Caco-2 (cell line): ENCODE results near the gene TLE5. TPM values are rescaled to one million over a fixed set of nuclear protein-coding genes. Genes with fewer than 3 reads are reported as not detected.
A peak's percentile ranks its signal among the peaks of the same experiment; 100 is the strongest.

ENCODE experiments used
- BruUV-seq: library from RNA; stranded (reverse); fragments of 400-500 nt; replicated peaks from 2 replicates; lab custom pipeline; 2021; lab: Mats Ljungman, UMichigan
- CTCF ChIA-PET: fragments of 300-600 bp; sonication (Branson Sonifier 250); formaldehyde crosslinking; loops from one replicate; lab custom pipeline; 2022; ENCODE audit warnings: antibody characterized with exemption; lab: Charles Lee
- POLR2A ChIA-PET: fragments of 300-600 bp; sonication (Branson Sonifier 250); formaldehyde crosslinking; loops from one replicate; lab custom pipeline; 2022; ENCODE audit warnings: antibody characterized with exemption; lab: Charles Lee
- DNase-seq, 2 experiments: peaks; one replicate each; pipeline versions ENCODE4 v3.0.0 to v3.0.0-alpha.2; 2020 to 2022
- H3K27me3 ChIP-seq: replicated peaks from 2 replicates; pipeline ENCODE4 v1.6.0; 2011; ENCODE audit warnings: low read length; ENCODE audit not compliant: control insufficient read depth, insufficient read depth
- H3K36me3 ChIP-seq: 2 replicates; pipeline ENCODE4 v1.5.1; 2011; ENCODE audit warnings: low read length; ENCODE audit not compliant: control insufficient read depth, insufficient read depth
- H3K4me1 ChIP-seq: fragments of 250-450 bp; sonication (Bioruptor Pico); 2 replicates; pipeline ENCODE4 v1.5.1; 2020; ENCODE audit warnings: mild to moderate bottlenecking
- H3K4me3 ChIP-seq: 2 replicates; pipeline ENCODE4 v1.5.1; 2011; ENCODE audit warnings: low read depth, mild to moderate bottlenecking, control low read depth, low read length
- H3K9me3 ChIP-seq: fragments of 250-450 bp; sonication (Bioruptor Pico); 2 replicates; pipeline ENCODE4 v1.5.1; 2020; ENCODE audit warnings: mild to moderate bottlenecking, moderate library complexity
- H3K27ac Mint-ChIP-seq: one replicate; pipeline ENCODE4 v1.8.0; 2022; ENCODE audit warnings: mixed read lengths; ENCODE audit not compliant: unreplicated experiment
- H3K27me3 Mint-ChIP-seq: one replicate; pipeline ENCODE4 v1.8.0; 2022; ENCODE audit warnings: mixed read lengths; ENCODE audit not compliant: insufficient read depth, unreplicated experiment
- H3K36me3 Mint-ChIP-seq: one replicate; pipeline ENCODE4 v1.8.0; 2022; ENCODE audit warnings: mild to moderate bottlenecking, mixed read lengths; ENCODE audit not compliant: insufficient read depth, unreplicated experiment
- H3K4me1 Mint-ChIP-seq: one replicate; pipeline ENCODE4 v1.8.0; 2022; ENCODE audit warnings: low read depth, mixed read lengths; ENCODE audit not compliant: unreplicated experiment
- H3K4me3 Mint-ChIP-seq: one replicate; pipeline ENCODE4 v1.8.0; 2022; ENCODE audit warnings: mild to moderate bottlenecking, moderate library complexity, mixed read lengths; ENCODE audit not compliant: unreplicated experiment
- H3K9me3 Mint-ChIP-seq: one replicate; pipeline ENCODE4 v1.8.0; 2022; ENCODE audit warnings: mixed read lengths; ENCODE audit not compliant: unreplicated experiment
- CTCF ChIP-seq, 2 experiments: fragments of 200-600 bp in 1 of 2; IDR thresholded peaks; 1 replicate in 1 of 2; 2 replicates in 1 of 2; pipeline versions ENCODE4 v1.5.1 to v1.8.0; 2011 to 2022; ENCODE audit warnings: antibody characterized with exemption in 1 of 2, control low read depth in 1 of 2, inconsistent platforms in 1 of 2, low read depth in 1 of 2, low read length in 1 of 2, mild to moderate bottlenecking in 1 of 2, moderate library complexity in 1 of 2; ENCODE audit not compliant: insufficient read depth in 1 of 2, severe bottlenecking in 1 of 2, unreplicated experiment in 1 of 2
- intact Hi-C: fragments of 100-400 bp; cut with micrococcal nuclease; formaldehyde crosslinking; loops from one replicate; pipeline ENCODE4 v1.10.0; 2022; ENCODE audit not compliant: unreplicated experiment
- total RNA-seq: library from RNA; stranded (reverse); gene quantifications from 2 replicates; pipeline ENCODE4 v1.2.3, GENCODE V29; 2022

TLE5 gene
- total RNA-seq, 1 experiment from 2014 or later, result 132 TPM

GRCh38 chr19:3110126-3110825 lies 48.0 kb upstream of the TLE5 start:
- no peaks in the 10 kb centered on the region for H3K4me1 ChIP-seq
- H3K9me3 ChIP-seq, result no peaks in the 10 kb centered on the region
- no peaks in the 10 kb centered on the region for H3K4me1 Mint-ChIP-seq
- intact Hi-C loops, result no loop called here
- H3K27ac Mint-ChIP-seq, result no peak overlapping the region
- H3K9me3 Mint-ChIP-seq, result no peaks in the 10 kb centered on the region
- no peak for DNase-seq
- H3K36me3 ChIP-seq, result no peaks in the 10 kb centered on the region; the same call in 1 of the 2 replicates
- H3K4me3 Mint-ChIP-seq, result no peak overlapping the region
- no peak for TF ChIP-seq CTCF (IDR thresholded peaks at IDR 0.05; ENCODE audit: insufficient read depth in 1 of 2, low read depth in 1 of 2, low read length in 1 of 2, severe bottlenecking in 1 of 2, unreplicated experiment in 1 of 2)
- H3K27me3 Mint-ChIP-seq, result no peaks in the 10 kb centered on the region
- CTCF ChIA-PET, result no interaction called here
- peaks cover 18% of the 10 kb centered on the region for H3K36me3 Mint-ChIP-seq
- no peaks in the 10 kb centered on the region for H3K27me3 ChIP-seq
- POLR2A ChIA-PET, result no interaction called here
- no peak overlapping the region for H3K4me3 ChIP-seq
- BruUV-seq, result no TSS peak

GRCh38 chr19:3109491-3109890 lies 47.2 kb upstream of the TLE5 start:
- intact Hi-C loops, result loop anchor here (5.0 kb wide), 1 partner anchor 147 kb away; no protein-coding TSS in a partner anchor

DNA sequence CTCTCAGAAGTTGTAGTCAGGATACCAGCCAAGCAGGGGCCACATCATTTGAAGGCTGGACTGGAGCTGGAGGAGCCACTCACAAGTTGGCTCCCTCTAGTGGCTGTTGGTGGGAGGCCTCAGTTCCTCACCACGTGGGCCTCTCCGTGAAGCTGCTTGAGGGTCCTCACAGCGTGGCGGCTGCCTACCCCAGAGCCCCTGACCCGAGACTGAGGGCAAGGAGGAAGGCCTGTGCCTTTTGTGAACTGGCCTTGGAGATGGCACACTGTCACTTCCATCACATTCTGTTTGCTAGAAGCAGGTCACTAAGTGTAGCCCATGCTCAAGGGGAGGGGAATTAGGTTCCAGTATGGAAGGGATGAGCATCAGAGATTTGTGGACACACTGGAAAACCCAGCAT lies 46.5 kb upstream of the TLE5 start:
- peak; percentile 66 to 70 for DNase-seq
- peaks cover 23% of the 10 kb centered on the region for H3K36me3 Mint-ChIP-seq
- intact Hi-C loops, result loop anchor here (1.0 to 5.0 kb wide), 2 partner anchors 32 to 146 kb away; no protein-coding TSS in a partner anchor
- Histone ChIP-seq H3K36me3 (no peaks in the 10 kb centered on the region; the same call in 1 of the 2 replicates), H3K9me3 (no peaks in the 10 kb centered on the region), H3K27me3 (no peaks in the 10 kb centered on the region), H3K4me1 (no peaks in the 10 kb centered on the region; the same call in 1 of the 2 replicates), H3K4me3 (no peak overlapping the region)
- H3K4me3 Mint-ChIP-seq, result no peak overlapping the region
- H3K27me3 Mint-ChIP-seq, result no peaks in the 10 kb centered on the region
- CTCF ChIA-PET, result interaction anchor here (0.6 to 2.7 kb wide), 8 partner anchors 17 to 1518 kb away, joined by 3 to 11 read pairs (median 4); no protein-coding TSS in a partner anchor
- peak; percentile 72 to 74 for TF ChIP-seq CTCF (IDR thresholded peaks at IDR 0.05; ENCODE audit: insufficient read depth in 1 of 2, low read depth in 1 of 2, low read length in 1 of 2, severe bottlenecking in 1 of 2, unreplicated experiment in 1 of 2)
- no TSS peak for BruUV-seq
- H3K27ac Mint-ChIP-seq, result peak overlapping the region; percentile 55
- H3K4me1 Mint-ChIP-seq, result no peaks in the 10 kb centered on the region
- H3K9me3 Mint-ChIP-seq, result no peaks in the 10 kb centered on the region
- POLR2A ChIA-PET, result no interaction called here

More at GRCh38 chr19:3109491-3109890, 47.2 kb upstream of the TLE5 start:
- no peak for TF ChIP-seq CTCF (IDR thresholded peaks at IDR 0.05; ENCODE audit: insufficient read depth in 1 of 2, low read depth in 1 of 2, low read length in 1 of 2, severe bottlenecking in 1 of 2, unreplicated experiment in 1 of 2)
- ChIA-PET POLR2A (no interaction called here), CTCF (interaction anchor here (2.7 kb wide), 1 partner anchor 34 kb away, joined by 11 read pairs; no protein-coding TSS in a partner anchor)
- Histone ChIP-seq H3K27me3 (no peaks in the 10 kb centered on the region), H3K9me3 (no peaks in the 10 kb centered on the region), H3K4me3 (no peak overlapping the region), H3K4me1 (no peaks in the 10 kb centered on the region), H3K36me3 (no peaks in the 10 kb centered on the region; the same call in 1 of the 2 replicates)
- DNase-seq, result no peak
- BruUV-seq, result no TSS peak
- no peaks in the 10 kb centered on the region for H3K27me3 Mint-ChIP-seq
- H3K27ac Mint-ChIP-seq, result no peak overlapping the region
- H3K4me1 Mint-ChIP-seq, result no peaks in the 10 kb centered on the region
- peaks cover 18% of the 10 kb centered on the region for H3K36me3 Mint-ChIP-seq
- H3K4me3 Mint-ChIP-seq, result no peak overlapping the region
- no peaks in the 10 kb centered on the region for H3K9me3 Mint-ChIP-seq
